Heart left ventricle (tissue), 13 donors: ENCODE data around the gene RBKS.

Source experiments
- POLR2A ChIP-seq, 2 donors: fragments of 450-650 bp; IDR thresholded peaks; one replicate each; pipeline ENCODE4 v1.6.1; 2017; ENCODE audit warnings: antibody characterized with exemption in 2 of 2, mild to moderate bottlenecking in 2 of 2, moderate library complexity in 2 of 2
- TF ChIP-seq, protein P1 (sequence below), 12 donors: fragments of 200-600 bp; sonication (generic) in 4 of 12; IDR thresholded peaks; one replicate each; pipeline versions ENCODE4 v1.5.0 to v1.8.0; 2018 to 2022; ENCODE audit warnings: antibody characterized with exemption in 12 of 12, mild to moderate bottlenecking in 5 of 12
- donor health status: ischemic (EF 13 %, LVEDD 7.1; RV severe dilation, severe dysfunction).
- donor health status: DM: no; HTN: yes; CAD: no.
- donor health status: DM: no; HTN: no; CAD: no.
- donor health status: ischemic (EF 25% LVEDD 6.9; RV normal size, moderate dysfunction).
- donor health status: ischemic (EF 25% LVEDD 5.7; RV mildly dilated, moderate dysfunction).
- donor health status: ischemic (EF 35%, LVEDD 5.7; RV mildly dilated, moderate dysfunction).
- donor health status: nonischemic (EF 11% LVEDD 7.7; RV severe dilation, severe dysfunction).
- donor health status: DM: yes; HTN: yes; CAD: no.
- donor health status: PGD.
- donor health status: ischemic (EF 29% LVEDD 5.4; RV normal size, mild dysfunction).
- donor health status: nonischemic (EF 23%, LVEDD 6.1; RV moderate dilation, normal function).

GRCh38 chr2:27802547-27802946, 87.6 kb downstream of the RBKS start:
- no peak for TF ChIP-seq POLR2A (IDR thresholded peaks at IDR 0.05)
- TF ChIP-seq, protein P1, sequence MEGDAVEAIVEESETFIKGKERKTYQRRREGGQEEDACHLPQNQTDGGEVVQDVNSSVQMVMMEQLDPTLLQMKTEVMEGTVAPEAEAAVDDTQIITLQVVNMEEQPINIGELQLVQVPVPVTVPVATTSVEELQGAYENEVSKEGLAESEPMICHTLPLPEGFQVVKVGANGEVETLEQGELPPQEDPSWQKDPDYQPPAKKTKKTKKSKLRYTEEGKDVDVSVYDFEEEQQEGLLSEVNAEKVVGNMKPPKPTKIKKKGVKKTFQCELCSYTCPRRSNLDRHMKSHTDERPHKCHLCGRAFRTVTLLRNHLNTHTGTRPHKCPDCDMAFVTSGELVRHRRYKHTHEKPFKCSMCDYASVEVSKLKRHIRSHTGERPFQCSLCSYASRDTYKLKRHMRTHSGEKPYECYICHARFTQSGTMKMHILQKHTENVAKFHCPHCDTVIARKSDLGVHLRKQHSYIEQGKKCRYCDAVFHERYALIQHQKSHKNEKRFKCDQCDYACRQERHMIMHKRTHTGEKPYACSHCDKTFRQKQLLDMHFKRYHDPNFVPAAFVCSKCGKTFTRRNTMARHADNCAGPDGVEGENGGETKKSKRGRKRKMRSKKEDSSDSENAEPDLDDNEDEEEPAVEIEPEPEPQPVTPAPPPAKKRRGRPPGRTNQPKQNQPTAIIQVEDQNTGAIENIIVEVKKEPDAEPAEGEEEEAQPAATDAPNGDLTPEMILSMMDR (IDR thresholded peaks at IDR 0.05), result no peak
